ENCODE results near the gene ALDH6A1. TPM values are rescaled to one million over a fixed set of nuclear protein-coding genes. Genes with fewer than 3 reads are reported as not detected.
A peak's percentile ranks its signal among the peaks of the same experiment; 100 is the strongest.
"Not testable (repeated sequence)": the region's sequence is repeated elsewhere in the genome, so short reads cannot be mapped to it uniquely, and the experiment has no call there.

The ALDH6A1 gene
- polyA plus RNA-seq (2013, experiment 1 of 2) = 3.4 TPM
- polyA plus RNA-seq (2013, experiment 2 of 2) = 3.6 TPM

- peak within 1 kb of the TSS; percentile 92 for H3K4me2 ChIP-seq (ENCODE audit: low read length)
- H4K5ac ChIP-seq (ENCODE audit: low read length) = no peak within 1 kb of the TSS
- peaks cover 5% of the 10 kb centered on the region for H3K4me1 ChIP-seq (ENCODE audit: control insufficient read depth, low read depth, low read length)
- peak; percentile 100 for DNase-seq
- peak within 1 kb of the TSS; percentile 34 for H3K18ac ChIP-seq (ENCODE audit: low read length)
- H3K9ac ChIP-seq (ENCODE audit: low read length) = peak within 1 kb of the TSS; percentile 82
- no peak within 1 kb of the TSS for H4K8ac ChIP-seq (ENCODE audit: low read depth, low read length)
- H3K4me3 ChIP-seq (ENCODE audit: low read length) = peak within 1 kb of the TSS; percentile 82
- no peak within 1 kb of the TSS for H3K23ac ChIP-seq (ENCODE audit: low read length)
- H3K56ac ChIP-seq (ENCODE audit: low read length) = peak within 1 kb of the TSS; percentile 94
- H2BK120ac ChIP-seq (ENCODE audit: low read depth, low read length) = no peak within 1 kb of the TSS
- no peak within 1 kb of the TSS for H2BK15ac ChIP-seq (replicated peaks; ENCODE audit: low read depth)
- WGBS (ENCODE audit: extremely low coverage, insufficient coverage, low lambda C conversion rate) = no CpG with 5 or more reads among the region's 46 CpGs
- no peaks in the 10 kb centered on the region for H3K79me1 ChIP-seq (ENCODE audit: low read length)
- peak within 1 kb of the TSS; percentile 1 for H3K27ac ChIP-seq (ENCODE audit: low read depth, low read length)
- no peak within 1 kb of the TSS for H2BK5ac ChIP-seq (ENCODE audit: low read length)
- H3K4ac ChIP-seq (ENCODE audit: low read depth, low read length) = no peak within 1 kb of the TSS
- H2AK5ac ChIP-seq (ENCODE audit: low read length) = no peak within 1 kb of the TSS
- H3K79me2 ChIP-seq (ENCODE audit: control insufficient read depth, insufficient read depth, low read length) = peaks cover 3% of the 10 kb centered on the region
- no peaks in the 10 kb centered on the region for H3K36me3 ChIP-seq (ENCODE audit: control insufficient read depth, insufficient read depth, low read length)
- no peaks in the 10 kb centered on the region for H3K27me3 ChIP-seq (ENCODE audit: insufficient read depth, low read length, poor library complexity)
Measured at GRCh38 chr14:74084277-74085046, at the start of gene ALDH6A1, which contains the start of gene LIN52. Gene ALDH6A1, minus strand, starts transcription at chr14:74084453. Its CDS starts 59 bp downstream, at chr14:74084394. Gene LIN52, plus strand, starts transcription at chr14:74084956. Its CDS starts 19 bp downstream, at chr14:74084975.

GRCh38 chr14:74127634-74128033, 43.4 kb upstream of the ALDH6A1 start:
- H3K4me1 ChIP-seq (ENCODE audit: control insufficient read depth, low read depth, low read length) = no peaks in the 10 kb centered on the region
- no peak overlapping the region for H3K9ac ChIP-seq (ENCODE audit: low read length)
- H2BK120ac ChIP-seq (ENCODE audit: low read depth, low read length) = no peak overlapping the region
- H3K56ac ChIP-seq (ENCODE audit: low read length) = no peak overlapping the region
- no peak overlapping the region for H4K5ac ChIP-seq (ENCODE audit: low read length)
- no peak overlapping the region for H4K8ac ChIP-seq (ENCODE audit: low read depth, low read length)
- no peak overlapping the region for H3K4me2 ChIP-seq (ENCODE audit: low read length)
- H3K23ac ChIP-seq (ENCODE audit: low read length) = no peak overlapping the region
- no peak for DNase-seq
- H3K79me1 ChIP-seq (ENCODE audit: low read length) = no peaks in the 10 kb centered on the region
- H3K4ac ChIP-seq (ENCODE audit: low read depth, low read length) = no peak overlapping the region
- H3K27me3 ChIP-seq (ENCODE audit: insufficient read depth, low read length, poor library complexity) = no peaks in the 10 kb centered on the region
- WGBS (ENCODE audit: extremely low coverage, insufficient coverage, low lambda C conversion rate) = no CpG with 5 or more reads among the region's 1 CpG
- H2BK15ac ChIP-seq (replicated peaks; ENCODE audit: low read depth) = no peak overlapping the region
- H3K18ac ChIP-seq (ENCODE audit: low read length) = no peak overlapping the region
- H3K27ac ChIP-seq (ENCODE audit: low read depth, low read length) = no peak overlapping the region
- H2BK5ac ChIP-seq (ENCODE audit: low read length) = no peak overlapping the region
- no peaks in the 10 kb centered on the region for H3K79me2 ChIP-seq (ENCODE audit: control insufficient read depth, insufficient read depth, low read length)
- no peak overlapping the region for H3K4me3 ChIP-seq (ENCODE audit: low read length)
- no peaks in the 10 kb centered on the region for H3K36me3 ChIP-seq (ENCODE audit: control insufficient read depth, insufficient read depth, low read length)
- H2AK5ac ChIP-seq (ENCODE audit: low read length) = no peak overlapping the region

GRCh38 chr14:74126315-74127013, 42.2 kb upstream of the ALDH6A1 start:
- no peak for DNase-seq
- Histone ChIP-seq H3K4me3 (ENCODE audit: low read length) (no peak overlapping the region), H2BK5ac (ENCODE audit: low read length) (no peak overlapping the region), H3K79me1 (ENCODE audit: low read length) (no peaks in the 10 kb centered on the region), H3K23ac (ENCODE audit: low read length) (no peak overlapping the region), H3K79me2 (ENCODE audit: control insufficient read depth, insufficient read depth, low read length) (no peaks in the 10 kb centered on the region), H3K18ac (ENCODE audit: low read length) (no peak overlapping the region), H3K4ac (ENCODE audit: low read depth, low read length) (no peak overlapping the region), H2AK5ac (ENCODE audit: low read length) (no peak overlapping the region), H3K56ac (ENCODE audit: low read length) (no peak overlapping the region), H2BK120ac (ENCODE audit: low read depth, low read length) (no peak overlapping the region), H3K4me2 (ENCODE audit: low read length) (no peak overlapping the region), H3K36me3 (ENCODE audit: control insufficient read depth, insufficient read depth, low read length) (no peaks in the 10 kb centered on the region), H3K9ac (ENCODE audit: low read length) (no peak overlapping the region), H2BK15ac (replicated peaks; ENCODE audit: low read depth) (no peak overlapping the region), H4K8ac (ENCODE audit: low read depth, low read length) (no peak overlapping the region), H3K27me3 (ENCODE audit: insufficient read depth, low read length, poor library complexity) (no peaks in the 10 kb centered on the region), H4K5ac (ENCODE audit: low read length) (no peak overlapping the region), H3K27ac (ENCODE audit: low read depth, low read length) (no peak overlapping the region), H3K4me1 (ENCODE audit: control insufficient read depth, low read depth, low read length) (no peaks in the 10 kb centered on the region)
- no CpG with 5 or more reads among the region's 1 CpG for WGBS (ENCODE audit: extremely low coverage, insufficient coverage, low lambda C conversion rate)

- not testable (repeated sequence) for DNase-seq; H3K4me3 ChIP-seq (ENCODE audit: low read length); H2BK120ac ChIP-seq (ENCODE audit: low read depth, low read length); H3K79me2 ChIP-seq (ENCODE audit: control insufficient read depth, insufficient read depth, low read length); H3K4ac ChIP-seq (ENCODE audit: low read depth, low read length); H3K27ac ChIP-seq (ENCODE audit: low read depth, low read length); H2BK5ac ChIP-seq (ENCODE audit: low read length); H3K56ac ChIP-seq (ENCODE audit: low read length); H3K9ac ChIP-seq (ENCODE audit: low read length); H2AK5ac ChIP-seq (ENCODE audit: low read length); H3K79me1 ChIP-seq (ENCODE audit: low read length); H3K36me3 ChIP-seq (ENCODE audit: control insufficient read depth, insufficient read depth, low read length); H3K27me3 ChIP-seq (ENCODE audit: insufficient read depth, low read length, poor library complexity); H3K4me1 ChIP-seq (ENCODE audit: control insufficient read depth, low read depth, low read length); H4K5ac ChIP-seq (ENCODE audit: low read length); H2BK15ac ChIP-seq (replicated peaks; ENCODE audit: low read depth); H3K18ac ChIP-seq (ENCODE audit: low read length); H4K8ac ChIP-seq (ENCODE audit: low read depth, low read length); H3K4me2 ChIP-seq (ENCODE audit: low read length); H3K23ac ChIP-seq (ENCODE audit: low read length)
- no CpG with 5 or more reads among the region's 5 CpGs for WGBS (ENCODE audit: extremely low coverage, insufficient coverage, low lambda C conversion rate)
Measured at GRCh38 chr14:74125487-74125886, 41.2 kb upstream of the ALDH6A1 start.

- DNase-seq = peak; percentile 56
- H3K9ac ChIP-seq (ENCODE audit: low read length); H2BK15ac ChIP-seq (replicated peaks; ENCODE audit: low read depth); H3K79me1 ChIP-seq (ENCODE audit: low read length); H3K4ac ChIP-seq (ENCODE audit: low read depth, low read length); H3K4me3 ChIP-seq (ENCODE audit: low read length); H3K79me2 ChIP-seq (ENCODE audit: control insufficient read depth, insufficient read depth, low read length); H4K5ac ChIP-seq (ENCODE audit: low read length); H4K8ac ChIP-seq (ENCODE audit: low read depth, low read length); H3K36me3 ChIP-seq (ENCODE audit: control insufficient read depth, insufficient read depth, low read length); H3K27ac ChIP-seq (ENCODE audit: low read depth, low read length); H3K18ac ChIP-seq (ENCODE audit: low read length); H3K4me2 ChIP-seq (ENCODE audit: low read length); H3K4me1 ChIP-seq (ENCODE audit: control insufficient read depth, low read depth, low read length); H2BK120ac ChIP-seq (ENCODE audit: low read depth, low read length); H3K23ac ChIP-seq (ENCODE audit: low read length); H3K27me3 ChIP-seq (ENCODE audit: insufficient read depth, low read length, poor library complexity); H2AK5ac ChIP-seq (ENCODE audit: low read length); H2BK5ac ChIP-seq (ENCODE audit: low read length); H3K56ac ChIP-seq (ENCODE audit: low read length): not testable (repeated sequence)
- no CpG with 5 or more reads among the region's 13 CpGs for WGBS (ENCODE audit: extremely low coverage, insufficient coverage, low lambda C conversion rate)
Measured at GRCh38 chr14:74111395-74112216, 27.4 kb upstream of the ALDH6A1 start.

All from mesendoderm (in vitro differentiated cells).